ENCODE results near the gene ZFP36.

GRCh38 chr19:39412867-39413271 is 6.2 kb downstream of the ZFP36 start:
- no peak for TF ChIP-seq REST (IDR thresholded peaks at IDR 0.05; ENCODE audit: insufficient read depth in 1 of 2, low read depth in 2 of 2, low read length in 1 of 2)
- no peak for TF ChIP-seq CTCF (IDR thresholded peaks at IDR 0.05)
